H9 (cell line): ENCODE results near the gene APBB2. TPM values are rescaled to one million over a fixed set of nuclear protein-coding genes. Genes with fewer than 3 reads are reported as not detected.

Experiments
- DNase-seq: peaks from one replicate; pipeline ENCODE4 v3.0.0-alpha.2; 2017
- H2AFZ ChIP-seq: one replicate; pipeline ENCODE4 v1.6.1; 2013; ENCODE audit warnings: mild to moderate bottlenecking, low read length, control low read depth, moderate library complexity
- H2AK5ac ChIP-seq: 2 replicates; pipeline ENCODE4 v1.6.1; 2013; ENCODE audit warnings: low read length, control low read depth, mixed read lengths; ENCODE audit not compliant: insufficient read length
- H2BK120ac ChIP-seq: one replicate; pipeline ENCODE4 v1.6.1; 2013; ENCODE audit warnings: low read depth, mild to moderate bottlenecking, low read length, control low read depth, inconsistent platforms; ENCODE audit not compliant: poor library complexity, severe bottlenecking
- H2BK12ac ChIP-seq: 2 replicates; pipeline ENCODE4 v1.6.1; 2013; ENCODE audit warnings: low read length, control low read depth, mixed read lengths, low read depth; ENCODE audit not compliant: insufficient read length
- H2BK15ac ChIP-seq: 2 replicates; pipeline ENCODE4 v1.6.1; 2013; ENCODE audit warnings: low read depth, low read length, control low read depth
- H2BK20ac ChIP-seq: one replicate; pipeline ENCODE4 v1.6.1; 2013; ENCODE audit warnings: low read depth, mild to moderate bottlenecking, low read length, control low read depth, inconsistent platforms; ENCODE audit not compliant: poor library complexity, severe bottlenecking
- H2BK5ac ChIP-seq: 2 replicates; pipeline ENCODE4 v1.6.1; 2013; ENCODE audit warnings: low read length, control low read depth, mixed read lengths; ENCODE audit not compliant: insufficient read length
- H3K14ac ChIP-seq: 2 replicates; pipeline ENCODE4 v1.6.1; 2013; ENCODE audit warnings: low read length, control low read depth; ENCODE audit not compliant: insufficient read depth
- H3K18ac ChIP-seq: 2 replicates; pipeline ENCODE4 v1.6.1; 2013; ENCODE audit warnings: low read depth, mild to moderate bottlenecking, mixed read lengths, low read length, control low read depth; ENCODE audit not compliant: insufficient read length
- H3K23ac ChIP-seq: 2 replicates; pipeline ENCODE4 v1.6.1; 2013; ENCODE audit warnings: low read length, control low read depth, mixed read lengths, low read depth; ENCODE audit not compliant: insufficient read length
- H3K23me2 ChIP-seq: 2 replicates; pipeline ENCODE4 v1.6.1; 2013; ENCODE audit warnings: low read depth, mild to moderate bottlenecking, mixed read lengths, low read length, control low read depth; ENCODE audit not compliant: insufficient read length, poor library complexity, severe bottlenecking
- H3K27ac ChIP-seq: 2 replicates; pipeline ENCODE4 v1.5.1; 2013; ENCODE audit warnings: low read length, control low read depth, mixed read lengths, low read depth; ENCODE audit not compliant: insufficient read length
- H3K27me3 ChIP-seq: 2 replicates; pipeline ENCODE4 v1.6.1; 2013; ENCODE audit warnings: low read length, control low read depth, inconsistent platforms; ENCODE audit not compliant: insufficient read depth
- H3K4ac ChIP-seq: 2 replicates; pipeline ENCODE4 v1.6.1; 2013; ENCODE audit warnings: low read depth, mild to moderate bottlenecking, control low read depth, inconsistent platforms, low read length, moderate library complexity
- H3K4me1 ChIP-seq: 2 replicates; pipeline ENCODE4 v1.6.1; 2013; ENCODE audit warnings: low read length, control low read depth, inconsistent platforms; ENCODE audit not compliant: insufficient read depth
- H3K4me2 ChIP-seq: 2 replicates; pipeline ENCODE4 v1.6.1; 2013; ENCODE audit warnings: low read length, control low read depth, mixed read lengths; ENCODE audit not compliant: insufficient read length, insufficient read depth
- H3K56ac ChIP-seq: 2 replicates; pipeline ENCODE4 v1.6.1; 2013; ENCODE audit warnings: low read depth, mild to moderate bottlenecking, mixed read lengths, low read length, control low read depth; ENCODE audit not compliant: insufficient read length
- H3K79me1 ChIP-seq: 2 replicates; pipeline ENCODE4 v1.6.1; 2013; ENCODE audit warnings: low read depth, mild to moderate bottlenecking, moderate library complexity, low read length, control low read depth, inconsistent platforms; ENCODE audit not compliant: insufficient read depth, poor library complexity, severe bottlenecking
- H3K79me2 ChIP-seq: 2 replicates; pipeline ENCODE4 v1.6.1; 2013; ENCODE audit warnings: low read length, control low read depth, inconsistent platforms; ENCODE audit not compliant: insufficient read depth
- H3K9ac ChIP-seq: 2 replicates; pipeline ENCODE4 v1.6.1; 2013; ENCODE audit warnings: low read length, control low read depth, mixed read lengths; ENCODE audit not compliant: insufficient read length; ENCODE audit errors: extremely low read depth
- H3K9me3 ChIP-seq: one replicate; pipeline ENCODE4 v1.6.1; 2013; ENCODE audit warnings: low read depth, low read length, inconsistent platforms; ENCODE audit not compliant: control insufficient read depth
- H3T11ph ChIP-seq: one replicate; pipeline ENCODE4 v1.6.1; 2013; ENCODE audit warnings: mild to moderate bottlenecking, low read length, control low read depth, inconsistent platforms
- H4K20me1 ChIP-seq: one replicate; pipeline ENCODE4 v1.6.1; 2013; ENCODE audit not compliant: control insufficient read depth, insufficient read length, insufficient read depth
- H4K5ac ChIP-seq: 2 replicates; pipeline ENCODE4 v1.6.1; 2013; ENCODE audit warnings: low read depth, mild to moderate bottlenecking, mixed read lengths, low read length, control low read depth; ENCODE audit not compliant: insufficient read length
- H4K8ac ChIP-seq: replicated peaks from 2 replicates; pipeline ENCODE4 v1.6.1; 2013; ENCODE audit warnings: low read length, control low read depth, mixed read lengths, low read depth; ENCODE audit not compliant: insufficient read length
- H4K91ac ChIP-seq: 2 replicates; pipeline ENCODE4 v1.6.1; 2013; ENCODE audit warnings: low read depth, mild to moderate bottlenecking, moderate library complexity, mixed read lengths, low read length, control low read depth; ENCODE audit not compliant: insufficient read length
- H3K27ac Mint-ChIP-seq, 3 experiments: 2 replicates in 2 of 3; 3 replicates in 1 of 3; pipeline ENCODE4 v1.8.0; 2020 to 2021; ENCODE audit warnings: mixed read lengths in 3 of 3, mild to moderate bottlenecking in 1 of 3, moderate library complexity in 1 of 3
- H3K27me3 Mint-ChIP-seq: 2 replicates; pipeline ENCODE4 v1.8.0; 2021; ENCODE audit warnings: low read depth, mild to moderate bottlenecking, moderate library complexity, mixed read lengths
- H3K36me3 Mint-ChIP-seq, 3 experiments: 2 replicates in 2 of 3; 3 replicates in 1 of 3; pipeline ENCODE4 v1.8.0; 2020 to 2021; ENCODE audit warnings: low read depth in 3 of 3, mixed read lengths in 3 of 3; ENCODE audit not compliant: insufficient read depth in 1 of 3
- H3K4me1 Mint-ChIP-seq, 2 experiments: 2 replicates each; pipeline ENCODE4 v1.8.0; 2020; ENCODE audit warnings: mixed read lengths in 2 of 2
- H3K4me3 Mint-ChIP-seq, 2 experiments: 2 replicates in 1 of 2; 3 replicates in 1 of 2; pipeline ENCODE4 v1.8.0; 2020 to 2021; ENCODE audit warnings: mild to moderate bottlenecking in 2 of 2, mixed read lengths in 2 of 2, moderate library complexity in 1 of 2
- H3K9me3 Mint-ChIP-seq, 2 experiments: 2 replicates in 1 of 2; 3 replicates in 1 of 2; pipeline ENCODE4 v1.8.0; 2020; ENCODE audit warnings: mild to moderate bottlenecking in 2 of 2, mixed read lengths in 2 of 2, moderate library complexity in 1 of 2
- WGBS: extraction: QIAGEN DNeasy Blood & Tissue Kit; methylation state at CpG from one replicate; pipeline ENCODE4 v1.1.7; 2013; ENCODE audit warnings: missing lambda C conversion rate, low lambda C conversion rate, mixed read lengths; ENCODE audit not compliant: insufficient read length; ENCODE audit errors: extremely low coverage; 5-methylcytosine and 5-hydroxymethylcytosine counted together
- total RNA-seq: library from RNA; stranded (reverse); gene quantifications from 2 replicates; pipeline ENCODE4 v1.2.1, GENCODE V29; 2021
- TF ChIP-seq, protein P1 (sequence below): fragments of 200-600 bp; sonication (generic); conservative IDR thresholded peaks from 3 replicates; pipeline ENCODE4 v1.8.0; 2021; ENCODE audit warnings: antibody characterized with exemption, mild to moderate bottlenecking

Gene APBB2
- total RNA-seq, 1 experiment from 2014 or later: 39.6 TPM

GRCh38 chr4:41111791-41112190 is 102.6 kb downstream of the APBB2 start:
- Histone ChIP-seq H3K14ac (no peak overlapping the region), H2BK15ac (no peak overlapping the region), H3T11ph (no peak overlapping the region), H2BK12ac (no peak overlapping the region), H2AFZ (no peak overlapping the region), H3K23ac (no peak overlapping the region), H3K27ac (no peak overlapping the region), H3K4me2 (no peak overlapping the region), H3K4me1 (no peaks in the 10 kb centered on the region), H2BK120ac (no peak overlapping the region), H4K91ac (no peak overlapping the region), H3K23me2 (no peaks in the 10 kb centered on the region), H4K5ac (no peak overlapping the region), H3K27me3 (no peaks in the 10 kb centered on the region), H2BK20ac (no peak overlapping the region), H3K79me1 (no peaks in the 10 kb centered on the region), H4K20me1 (no peaks in the 10 kb centered on the region), H3K9me3 (no peaks in the 10 kb centered on the region), H4K8ac (no peak overlapping the region), H3K79me2 (no peaks in the 10 kb centered on the region; the same call in 1 of the 2 replicates), H3K9ac (no peak overlapping the region), H3K18ac (no peak overlapping the region), H2BK5ac (no peak overlapping the region), H2AK5ac (no peak overlapping the region), H3K56ac (no peak overlapping the region), H3K4ac (no peak overlapping the region)
- H3K27me3 Mint-ChIP-seq: no peaks in the 10 kb centered on the region
- TF ChIP-seq, protein P1, sequence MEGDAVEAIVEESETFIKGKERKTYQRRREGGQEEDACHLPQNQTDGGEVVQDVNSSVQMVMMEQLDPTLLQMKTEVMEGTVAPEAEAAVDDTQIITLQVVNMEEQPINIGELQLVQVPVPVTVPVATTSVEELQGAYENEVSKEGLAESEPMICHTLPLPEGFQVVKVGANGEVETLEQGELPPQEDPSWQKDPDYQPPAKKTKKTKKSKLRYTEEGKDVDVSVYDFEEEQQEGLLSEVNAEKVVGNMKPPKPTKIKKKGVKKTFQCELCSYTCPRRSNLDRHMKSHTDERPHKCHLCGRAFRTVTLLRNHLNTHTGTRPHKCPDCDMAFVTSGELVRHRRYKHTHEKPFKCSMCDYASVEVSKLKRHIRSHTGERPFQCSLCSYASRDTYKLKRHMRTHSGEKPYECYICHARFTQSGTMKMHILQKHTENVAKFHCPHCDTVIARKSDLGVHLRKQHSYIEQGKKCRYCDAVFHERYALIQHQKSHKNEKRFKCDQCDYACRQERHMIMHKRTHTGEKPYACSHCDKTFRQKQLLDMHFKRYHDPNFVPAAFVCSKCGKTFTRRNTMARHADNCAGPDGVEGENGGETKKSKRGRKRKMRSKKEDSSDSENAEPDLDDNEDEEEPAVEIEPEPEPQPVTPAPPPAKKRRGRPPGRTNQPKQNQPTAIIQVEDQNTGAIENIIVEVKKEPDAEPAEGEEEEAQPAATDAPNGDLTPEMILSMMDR: no peak
- H3K9me3 Mint-ChIP-seq: peaks cover 12 to 13% of the 10 kb centered on the region in 2 experiments
- no peak for DNase-seq
- no CpG with 5 or more reads among the region's 2 CpGs for WGBS
- no peak overlapping the region for H3K27ac Mint-ChIP-seq
- H3K4me3 Mint-ChIP-seq: no peak overlapping the region
- H3K4me1 Mint-ChIP-seq: peaks cover 4 to 6% of the 10 kb centered on the region in 2 experiments; a peak in 3 of 4 replicates
- H3K36me3 Mint-ChIP-seq: peaks cover 1 to 28% (median 6%) of the 10 kb centered on the region in 3 experiments; a peak in 6 of 7 replicates
